Erythroblast (primary cell): Measurements from ENCODE around the gene CTNNA2.

ENCODE experiments used
- GATA1 ChIP-seq: IDR thresholded peaks from 2 replicates; pipeline ENCODE4 v1.6.1; 2011; ENCODE audit warnings: low read depth, mild to moderate bottlenecking, control low read depth, low read length, moderate library complexity
- POLR2A ChIP-seq: IDR thresholded peaks from 2 replicates; pipeline ENCODE4 v1.6.1; 2011; ENCODE audit warnings: mild to moderate bottlenecking, low read length

DNA sequence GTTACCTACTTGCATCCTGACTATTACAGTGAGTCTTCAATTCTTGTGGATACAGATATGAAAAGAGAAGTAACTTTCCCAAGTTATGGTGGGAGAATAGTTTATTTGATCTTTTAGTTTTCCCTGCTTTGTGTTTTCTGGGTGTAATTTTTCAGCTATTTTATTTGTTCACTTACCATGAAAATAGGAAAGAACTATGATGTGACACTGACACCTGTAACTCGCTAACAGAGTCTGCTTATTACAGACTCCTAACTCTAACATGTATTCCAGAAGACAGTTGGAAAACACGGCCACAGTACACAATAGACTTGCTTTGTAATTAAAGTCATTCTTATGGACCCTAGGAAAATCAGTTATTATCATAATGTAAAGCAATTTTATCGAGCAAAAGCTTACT is 468.5 kb downstream of the CTNNA2 start:
- TF ChIP-seq POLR2A (no peak), GATA1 (no peak)
